HepG2 (cell line): ENCODE data around the gene ADARB2. TPM values are rescaled to one million over a fixed set of nuclear protein-coding genes. Genes with fewer than 3 reads are reported as not detected.

Experiments
- ATAC-seq: fragments of 200-7000 bp; cut with Tn5 transposase; 3 replicates; pipeline ENCODE4 v1.9.1; 2020; ENCODE audit warnings: mild to moderate bottlenecking, moderate library complexity
- BruUV-seq: library from RNA; stranded (reverse); fragments of 400-500 nt; replicated peaks from 2 replicates; lab custom pipeline; 2021; lab: Mats Ljungman, UMichigan
- CTCF ChIA-PET: fragments of 300-600 bp; formaldehyde crosslinking; extraction: SDS; loops from one replicate; lab custom pipeline; 2021; ENCODE audit warnings: low total read pairs, inconsistent platforms, low intra/inter-chr PET ratio; lab: Yijun Ruan, JAX
- POLR2A ChIA-PET: fragments of 350-600 bp; sonication (Branson Sonifier 250); formaldehyde crosslinking; loops from one replicate; lab custom pipeline; 2020; ENCODE audit warnings: antibody characterized with exemption, inconsistent platforms; lab: Yijun Ruan, JAX
- DNase-seq: peaks from one replicate; pipeline ENCODE4 v3.0.0-alpha.2; 2015; ENCODE audit warnings: low spot score
- FAIRE-seq: peaks from 3 replicates; lab custom pipeline; 2011; peaks lifted over from hg19 to GRCh38; lab: Jason Lieb, UNC
- H2AFZ ChIP-seq: one replicate; pipeline ENCODE4 v1.6.1; 2011; ENCODE audit warnings: low read length, inconsistent platforms
- H3K27ac ChIP-seq: fragments of 300-600 bp; 3 replicates; pipeline ENCODE4 v1.8.0; 2011; ENCODE audit warnings: mixed run types, mild to moderate bottlenecking, mixed read lengths, low read length, inconsistent platforms; ENCODE audit not compliant: insufficient read depth; ENCODE audit errors: extremely low read length
- H3K27me3 ChIP-seq, 2 experiments: fragments of 200-600 bp in 1 of 2; 2 replicates in 1 of 2; 3 replicates in 1 of 2; pipeline versions ENCODE4 v1.6.0 to v1.8.0; 2011; ENCODE audit warnings: low read length in 2 of 2, mild to moderate bottlenecking in 2 of 2, moderate library complexity in 2 of 2, inconsistent platforms in 1 of 2; ENCODE audit not compliant: insufficient read depth in 2 of 2, control insufficient read depth in 1 of 2
- H3K36me3 ChIP-seq, 2 experiments: fragments of 200-600 bp in 1 of 2; replicated peaks in 1 of 2; 2 replicates in 1 of 2; 3 replicates in 1 of 2; pipeline versions ENCODE4 v1.5.1 to v1.8.0; 2011; ENCODE audit warnings: low read length in 2 of 2, inconsistent platforms in 1 of 2; ENCODE audit not compliant: insufficient read depth in 2 of 2, control insufficient read depth in 1 of 2
- H3K4me1 ChIP-seq: 2 replicates; pipeline ENCODE4 v1.5.1; 2012; ENCODE audit warnings: low read length, inconsistent platforms; ENCODE audit not compliant: insufficient read depth
- H3K4me2 ChIP-seq: 2 replicates; pipeline ENCODE4 v1.6.0; 2011; ENCODE audit warnings: low read depth, low read length, inconsistent platforms
- H3K4me3 ChIP-seq, 3 experiments: fragments of 200-600 bp in 1 of 3; sonication (generic), shearing (Covaris generic) in 1 of 3; replicated peaks in 1 of 3; 2 replicates each; pipeline ENCODE4 v1.5.1; 2011 to 2016; ENCODE audit warnings: low read length in 3 of 3, inconsistent platforms in 2 of 3, low read depth in 2 of 3, mild to moderate bottlenecking in 2 of 3, control low read depth in 1 of 3, mixed read lengths in 1 of 3; ENCODE audit not compliant: insufficient read depth in 1 of 3
- H3K79me2 ChIP-seq: one replicate; pipeline ENCODE4 v1.6.1; 2011; ENCODE audit warnings: low read length, inconsistent platforms; ENCODE audit not compliant: insufficient read depth
- H3K9ac ChIP-seq: 2 replicates; pipeline ENCODE4 v1.6.0; 2011; ENCODE audit warnings: mild to moderate bottlenecking, low read depth, low read length, inconsistent platforms; ENCODE audit not compliant: insufficient read depth
- H3K9me3 ChIP-seq: 2 replicates; pipeline ENCODE4 v1.5.1; 2012; ENCODE audit warnings: mild to moderate bottlenecking, low read length
- H4K20me1 ChIP-seq: 2 replicates; pipeline ENCODE4 v1.6.0; 2011; ENCODE audit warnings: inconsistent platforms, mild to moderate bottlenecking, low read length, moderate library complexity; ENCODE audit not compliant: insufficient read depth
- NPAS2 ChIP-seq: sonication (generic); formaldehyde crosslinking; IDR thresholded peaks from 2 replicates; pipeline ENCODE4 v1.8.0; 2022; ENCODE audit warnings: mild to moderate bottlenecking, missing genetic modification reagents, borderline replicate concordance
- PAXIP1 ChIP-seq: sonication (generic); formaldehyde crosslinking; conservative IDR thresholded peaks from 2 replicates; pipeline ENCODE4 v1.4.0; 2020; ENCODE audit warnings: mild to moderate bottlenecking, missing genetic modification reagents, moderate library complexity
- STAG1 ChIP-seq: sonication (generic); formaldehyde crosslinking; IDR thresholded peaks from 2 replicates; pipeline ENCODE4 v1.4.0; 2020; ENCODE audit warnings: missing genetic modification reagents
- TCF7 ChIP-seq: sonication (generic); IDR thresholded peaks from 2 replicates; pipeline ENCODE4 v1.6.1; 2016; ENCODE audit warnings: antibody characterized with exemption, low read depth
- WGBS: methylation state at CpG from one replicate; pipeline ENCODE4 v1.1.6; 2017; ENCODE audit warnings: low lambda C conversion rate; 5-methylcytosine and 5-hydroxymethylcytosine counted together
- in situ Hi-C: cut with HindIII; loops from 2 replicates; pipeline ENCODE4 v1.10.0; 2017; ENCODE audit warnings: low pct_unique_long_range_greater_than_20kb; ENCODE audit not compliant: extremely low pct_ligation_motif_present
- intact Hi-C: fragments of 100-400 bp; cut with micrococcal nuclease; formaldehyde crosslinking; loops from one replicate; pipeline ENCODE4 v1.10.0; 2022; ENCODE audit not compliant: unreplicated experiment
- polyA plus RNA-seq, 8 experiments: library from polyadenylated mRNA; depleted of rRNA in 3 of 8; stranded (reverse) in 7 of 8; unstranded in 1 of 8; fragments of >200 nt; fragmentation: Illumina TruSeq in 4 of 8; extraction: Trizol in 4 of 8; gene quantifications; 2 replicates each; pipeline versions ENCODE4 v1.2.1 to v1.2.3, GENCODE V29; 2011 to 2016; ENCODE audit warnings: low read depth in 4 of 8, missing spikeins in 1 of 8, mixed read lengths in 1 of 8; ENCODE audit not compliant: insufficient read depth in 1 of 8
- total RNA-seq, 5 experiments: library from RNA; depleted of rRNA; stranded (reverse); fragments of >200 nt; fragmentation: Illumina TruSeq; extraction: Trizol; gene quantifications; 2 replicates each; pipeline ENCODE4 v1.2.3, GENCODE V29; 2016; ENCODE audit warnings: low read depth in 1 of 5

The ADARB2 gene
- total and polyA plus RNA-seq, 2 of the 13 experiments (the other 11 are each of a cell fraction or from before 2014, with no cell fraction given), result not detected

GRCh38 chr10:1630304-1630703, 107.0 kb downstream of the ADARB2 start:
- Histone ChIP-seq H4K20me1 (no peaks in the 10 kb centered on the region), H3K9ac (no peak overlapping the region), H3K4me1 (no peaks in the 10 kb centered on the region), H3K4me2 (no peak overlapping the region), H3K27me3 (peaks cover 0 to 39% of the 10 kb centered on the region in 2 experiments; a peak in 3 of 5 replicates), H3K27ac (no peak overlapping the region), H3K4me3 (no peak overlapping the region), H3K9me3 (no peaks in the 10 kb centered on the region), H3K79me2 (no peaks in the 10 kb centered on the region), H2AFZ (no peak overlapping the region), H3K36me3 (no peaks in the 10 kb centered on the region)
- no peak for DNase-seq
- intact Hi-C loops, result no loop called here
- 25% methylated on average over 6 of the region's 6 CpGs for WGBS
- BruUV-seq, result no TSS peak
- ChIA-PET POLR2A (no interaction called here), CTCF (no interaction called here)
- ATAC-seq, result no peak
- in situ Hi-C loops, result no loop called here
- TF ChIP-seq PAXIP1 (CRISPR knock-in tag), result no peak
- no peak for TF ChIP-seq STAG1
- TF ChIP-seq NPAS2 (CRISPR knock-in tag), result no peak
- no peak for TF ChIP-seq TCF7
- FAIRE-seq, result no peak
